Hepatocyte (in vitro differentiated cells): Measurements from ENCODE around the gene MARK3.

Experiments used
- CTCF ChIP-seq: fragments of 200-600 bp; sonication (generic); IDR thresholded peaks from 2 replicates; pipeline ENCODE4 v1.5.1; 2016; ENCODE audit warnings: antibody characterized with exemption, mild to moderate bottlenecking; ENCODE audit not compliant: poor library complexity
- EZH2 ChIP-seq: fragments of 200-600 bp; sonication (generic); IDR thresholded peaks from 2 replicates; pipeline ENCODE4 v1.6.1; 2016; ENCODE audit warnings: antibody characterized with exemption, mild to moderate bottlenecking, borderline replicate concordance
- EZH2phosphoT487 ChIP-seq: fragments of 200-600 bp; sonication (generic); IDR thresholded peaks from one replicate; pipeline ENCODE4 v1.6.1; 2018; ENCODE audit warnings: antibody characterized with exemption, mild to moderate bottlenecking, low read depth, moderate library complexity; ENCODE audit not compliant: unreplicated experiment, severe bottlenecking

GRCh38 chr14:103503296-103503695 lies 118.1 kb downstream of the MARK3 start:
- TF ChIP-seq CTCF (no peak), EZH2phosphoT487 (no peak), EZH2 (no peak)
